ENCODE data around the gene STIMATE. TPM values are rescaled to one million over a fixed set of nuclear protein-coding genes. Genes with fewer than 3 reads are reported as not detected.

The STIMATE gene
- total RNA-seq, 4 donors from 2014 or later = 8.2 to 33.0 (median 16.4) TPM

DNA sequence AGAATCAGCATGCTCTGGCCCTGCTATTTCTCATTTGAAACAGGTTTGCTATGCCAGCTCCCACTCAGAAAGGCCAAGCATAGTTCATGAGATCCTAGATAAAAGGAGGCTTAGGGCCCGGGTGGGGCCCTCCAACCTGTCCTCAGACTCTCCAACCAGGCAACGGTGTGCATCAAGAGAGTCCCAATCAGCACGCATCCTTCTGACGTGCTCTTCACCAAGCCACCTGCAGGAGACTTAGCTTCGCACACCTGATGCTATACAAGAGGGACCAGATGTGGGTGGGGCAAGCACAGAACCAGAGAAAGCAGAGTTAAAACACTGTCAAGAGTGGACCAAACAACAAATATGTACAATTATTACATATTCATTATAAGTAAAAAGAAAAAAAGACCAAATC lies 17.3 kb downstream of the STIMATE start:
- in situ Hi-C loops (cut with MboI; ENCODE audit: low pct_ligation_motif_present in 1 of 4, low pct_unique_long_range_greater_than_20kb in 1 of 4, low sequenced_read_pairs in 3 of 4) = no loop called here
- Histone ChIP-seq H3K27me3 (no peaks in the 10 kb centered on the region), H3K27ac (no peak overlapping the region), H3K4me1 (peaks cover 0 to under 1% (median under 1%) of the 10 kb centered on the region in 4 donors), H3K36me3 (no peaks in the 10 kb centered on the region), H3K4me3 (no peak overlapping the region), H3K9me3 (no peaks in the 10 kb centered on the region)
- intact Hi-C loops (cut with DNase I; ENCODE audit: low total_unique reads) = no loop called here
- no peak for DNase-seq
- WGBS, 2 donors (ENCODE audit: low coverage in 1 of 2) = 86% methylated on average over 5 of the region's 5 CpGs; no CpG with 5 or more reads in 1 of the 2 donors
- TF ChIP-seq CTCF (IDR thresholded peaks at IDR 0.05) = no peak
- no peak for TF ChIP-seq POLR2A (IDR thresholded peaks at IDR 0.05)
- no peak for TF ChIP-seq POLR2AphosphoS5 (IDR thresholded peaks at IDR 0.05)
- no peak for TF ChIP-seq EP300 (IDR thresholded peaks at IDR 0.05; ENCODE audit: low read depth)

GRCh38 chr3:52879581-52879980 lies 17.8 kb downstream of the STIMATE start:
- no peak for DNase-seq
- intact Hi-C loops (cut with DNase I; ENCODE audit: low total_unique reads) (no loop called here), in situ Hi-C loops (cut with MboI; ENCODE audit: low pct_ligation_motif_present in 1 of 4, low pct_unique_long_range_greater_than_20kb in 1 of 4, low sequenced_read_pairs in 3 of 4) (no loop called here)
- TF ChIP-seq CTCF (IDR thresholded peaks at IDR 0.05) (no peak), POLR2AphosphoS5 (IDR thresholded peaks at IDR 0.05) (no peak), EP300 (IDR thresholded peaks at IDR 0.05; ENCODE audit: low read depth) (no peak), POLR2A (IDR thresholded peaks at IDR 0.05) (no peak)
- Histone ChIP-seq H3K27ac (no peak overlapping the region), H3K4me1 (peaks cover 0 to 5% (median 2%) of the 10 kb centered on the region in 4 donors), H3K27me3 (no peaks in the 10 kb centered on the region), H3K9me3 (no peaks in the 10 kb centered on the region), H3K36me3 (no peaks in the 10 kb centered on the region), H3K4me3 (no peak overlapping the region)
- 93 to 94% methylated on average over 2 to 4 of the region's 4 CpGs for WGBS, 2 donors (ENCODE audit: low coverage in 1 of 2)

- TF ChIP-seq CTCF (IDR thresholded peaks at IDR 0.05) (no peak), POLR2AphosphoS5 (IDR thresholded peaks at IDR 0.05) (no peak), EP300 (IDR thresholded peaks at IDR 0.05; ENCODE audit: low read depth) (no peak), POLR2A (IDR thresholded peaks at IDR 0.05) (no peak)
- Histone ChIP-seq H3K9me3 (no peaks in the 10 kb centered on the region), H3K36me3 (no peaks in the 10 kb centered on the region), H3K27ac (no peak overlapping the region), H3K4me1 (peaks cover 0 to 10% (median 3%) of the 10 kb centered on the region in 4 donors), H3K27me3 (no peaks in the 10 kb centered on the region), H3K4me3 (no peak overlapping the region)
- 94 to 100% methylated on average over 1 to 4 of the region's 4 CpGs for WGBS, 2 donors (ENCODE audit: low coverage in 1 of 2)
- DNase-seq = no peak
- intact Hi-C loops (cut with DNase I; ENCODE audit: low total_unique reads) (no loop called here), in situ Hi-C loops (cut with MboI; ENCODE audit: low pct_ligation_motif_present in 1 of 4, low pct_unique_long_range_greater_than_20kb in 1 of 4, low sequenced_read_pairs in 3 of 4) (no loop called here)
Observed at GRCh38 chr3:52879090-52879489, 18.3 kb downstream of the STIMATE start.

- DNase-seq = no peak
- no peaks in the 10 kb centered on the region for H3K9me3 ChIP-seq
- no peaks in the 10 kb centered on the region for H3K27me3 ChIP-seq
- WGBS, 2 donors (ENCODE audit: low coverage in 1 of 2) = 89% methylated on average over 3 of the region's 3 CpGs; no CpG with 5 or more reads in 1 of the 2 donors
- peaks cover 0 to 15% (median 3%) of the 10 kb centered on the region in 4 donors for H3K4me1 ChIP-seq
- H3K36me3 ChIP-seq = no peaks in the 10 kb centered on the region
- no peak for TF ChIP-seq POLR2A (IDR thresholded peaks at IDR 0.05)
- no peak for TF ChIP-seq EP300 (IDR thresholded peaks at IDR 0.05; ENCODE audit: low read depth)
- no peak for TF ChIP-seq CTCF (IDR thresholded peaks at IDR 0.05)
- TF ChIP-seq POLR2AphosphoS5 (IDR thresholded peaks at IDR 0.05) = no peak
- no peak overlapping the region for H3K4me3 ChIP-seq
- in situ Hi-C loops (cut with MboI; ENCODE audit: low pct_ligation_motif_present in 1 of 4, low pct_unique_long_range_greater_than_20kb in 1 of 4, low sequenced_read_pairs in 3 of 4) = no loop called here
- intact Hi-C loops (cut with DNase I; ENCODE audit: low total_unique reads) = no loop called here
- no peak overlapping the region for H3K27ac ChIP-seq
Observed at GRCh38 chr3:52877085-52877484, 20.3 kb downstream of the STIMATE start.
